H1 (cell line): ENCODE measurements around the gene PHETA1. TPM values are rescaled to one million over a fixed set of nuclear protein-coding genes. Genes with fewer than 3 reads are reported as not detected.

Experiments
- CTCF ChIA-PET: fragments of 300-600 bp; sonication (Branson Sonifier 250); formaldehyde crosslinking; loops from one replicate; lab custom pipeline; 2021; ENCODE audit not compliant: partially characterized antibody; lab: Charles Lee
- POLR2A ChIA-PET: fragments of 300-600 bp; sonication (Branson Sonifier 250); formaldehyde crosslinking; loops from one replicate; lab custom pipeline; 2021; ENCODE audit warnings: inconsistent platforms; ENCODE audit not compliant: partially characterized antibody; lab: Charles Lee
- DNase-seq, 2 experiments: peaks; one replicate each; pipeline versions ENCODE4 v3.0.0 to v3.0.0-alpha.2; 2010 to 2022; ENCODE audit warnings: low spot score in 2 of 2, low read depth in 1 of 2, mixed read lengths in 1 of 2
- FAIRE-seq: peaks from 2 replicates; lab custom pipeline; 2011; peaks lifted over from hg19 to GRCh38; lab: Jason Lieb, UNC
- H2AFZ ChIP-seq: 2 replicates; pipeline ENCODE4 v1.8.1; 2012; ENCODE audit warnings: low read length, inconsistent platforms
- H2AK5ac ChIP-seq: 2 replicates; pipeline ENCODE4 v1.6.1; 2013; ENCODE audit warnings: low read depth, low read length
- H2BK120ac ChIP-seq: replicated peaks from 2 replicates; pipeline ENCODE3; 2013; ENCODE audit warnings: low read depth, low read length, inconsistent platforms
- H2BK12ac ChIP-seq: 2 replicates; pipeline ENCODE4 v1.6.1; 2013; ENCODE audit warnings: low read depth, low read length
- H2BK15ac ChIP-seq: 2 replicates; pipeline ENCODE4 v1.6.1; 2013; ENCODE audit warnings: low read length
- H2BK20ac ChIP-seq: 2 replicates; pipeline ENCODE4 v1.6.1; 2013; ENCODE audit warnings: low read length
- H2BK5ac ChIP-seq: 2 replicates; pipeline ENCODE4 v1.6.1; 2013; ENCODE audit warnings: low read depth, low read length
- H3K14ac ChIP-seq: 2 replicates; pipeline ENCODE4 v1.6.1; 2013; ENCODE audit warnings: inconsistent platforms; ENCODE audit not compliant: insufficient read length
- H3K18ac ChIP-seq: 2 replicates; pipeline ENCODE4 v1.6.1; 2013; ENCODE audit warnings: low read length; ENCODE audit errors: extremely low read depth
- H3K23ac ChIP-seq: 2 replicates; pipeline ENCODE4 v1.6.1; 2013; ENCODE audit warnings: inconsistent platforms; ENCODE audit not compliant: insufficient read length
- H3K23me2 ChIP-seq: 2 replicates; pipeline ENCODE4 v1.6.1; 2013; ENCODE audit warnings: low read depth, low read length
- H3K27ac ChIP-seq: 2 replicates; pipeline ENCODE4 v1.6.1; 2011; ENCODE audit warnings: low read depth, low read length, inconsistent platforms
- H3K27me3 ChIP-seq, 4 experiments: replicated peaks in 1 of 4; 1 replicate in 1 of 4; 2 replicates in 3 of 4; pipeline versions ENCODE4 v1.6.1 to v1.8.1; 2011 to 2013; ENCODE audit warnings: low read length in 3 of 4, mild to moderate bottlenecking in 3 of 4, inconsistent platforms in 2 of 4, mixed read lengths in 2 of 4, moderate library complexity in 1 of 4; ENCODE audit not compliant: control insufficient read depth in 3 of 4, insufficient read depth in 3 of 4; ENCODE audit errors: extremely low read depth in 1 of 4
- H3K36me3 ChIP-seq, 4 experiments: 2 replicates each; pipeline versions ENCODE4 v1.6.1 to v1.8.1; 2011 to 2013; ENCODE audit warnings: mild to moderate bottlenecking in 4 of 4, low read length in 3 of 4, moderate library complexity in 2 of 4, control low read depth in 1 of 4, inconsistent platforms in 1 of 4; ENCODE audit not compliant: insufficient read depth in 4 of 4, control insufficient read depth in 2 of 4
- H3K4ac ChIP-seq: replicated peaks from 2 replicates; pipeline ENCODE3; 2013; ENCODE audit warnings: low read length, low read depth, mixed read lengths, inconsistent platforms; ENCODE audit not compliant: insufficient read length
- H3K4me1 ChIP-seq, 4 experiments: replicated peaks in 1 of 4; 1 replicate in 1 of 4; 2 replicates in 3 of 4; pipeline versions ENCODE4 v1.6.1 to v1.8.1; 2011 to 2013; ENCODE audit warnings: low read length in 3 of 4, inconsistent platforms in 2 of 4, mixed read lengths in 1 of 4; ENCODE audit not compliant: insufficient read depth in 4 of 4, control insufficient read depth in 3 of 4
- H3K4me2 ChIP-seq, 2 experiments: 2 replicates each; pipeline versions ENCODE4 v1.6.1 to v1.8.1; 2011 to 2013; ENCODE audit warnings: low read depth in 2 of 2, low read length in 2 of 2, control low read depth in 1 of 2, inconsistent platforms in 1 of 2, mild to moderate bottlenecking in 1 of 2; ENCODE audit not compliant: insufficient read depth in 1 of 2
- H3K4me3 ChIP-seq, 4 experiments: fragments of 200-600, 300-600 bp in 1 of 4; sonication (generic), shearing (Covaris generic), sonication (Bioruptor Twin) in 1 of 4; 2 replicates each; pipeline versions ENCODE4 v1.5.1 to v1.8.1; 2011 to 2016; ENCODE audit warnings: low read length in 4 of 4, low read depth in 3 of 4, control low read depth in 2 of 4, inconsistent platforms in 2 of 4, mild to moderate bottlenecking in 2 of 4, mixed read lengths in 1 of 4, moderate library complexity in 1 of 4; ENCODE audit not compliant: insufficient read depth in 2 of 4; ENCODE audit errors: extremely low read depth in 1 of 4
- H3K56ac ChIP-seq: replicated peaks from 2 replicates; pipeline ENCODE3; 2013; ENCODE audit warnings: low read depth, mild to moderate bottlenecking, mixed read lengths, low read length, inconsistent platforms; ENCODE audit not compliant: insufficient read length
- H3K79me1 ChIP-seq: 2 replicates; pipeline ENCODE4 v1.6.1; 2013; ENCODE audit warnings: low read depth, low read length, control low read depth
- H3K79me2 ChIP-seq, 2 experiments: 2 replicates each; pipeline versions ENCODE4 v1.6.1 to v1.8.1; 2012 to 2013; ENCODE audit warnings: low read length in 2 of 2, mild to moderate bottlenecking in 2 of 2, inconsistent platforms in 1 of 2; ENCODE audit not compliant: insufficient read depth in 2 of 2, control insufficient read depth in 1 of 2
- H3K9ac ChIP-seq, 4 experiments: replicated peaks in 1 of 4; 1 replicate in 1 of 4; 2 replicates in 3 of 4; pipeline versions ENCODE4 v1.6.1 to v1.8.1; 2011 to 2013; ENCODE audit warnings: low read depth in 3 of 4, low read length in 3 of 4, control low read depth in 2 of 4, mild to moderate bottlenecking in 2 of 4, moderate library complexity in 2 of 4, inconsistent platforms in 1 of 4; ENCODE audit errors: extremely low read depth in 1 of 4
- H3K9me3 ChIP-seq, 2 experiments: 2 replicates each; pipeline versions ENCODE4 v1.6.1 to v1.8.1; 2012 to 2013; ENCODE audit warnings: mild to moderate bottlenecking in 2 of 2, moderate library complexity in 2 of 2, control low read depth in 1 of 2, inconsistent platforms in 1 of 2, low read depth in 1 of 2, low read length in 1 of 2, mixed read lengths in 1 of 2; ENCODE audit not compliant: insufficient read depth in 2 of 2
- H4K20me1 ChIP-seq, 2 experiments: replicated peaks in 1 of 2; 2 replicates each; pipeline versions ENCODE3 to v1.8.1; 2011 to 2013; ENCODE audit warnings: inconsistent platforms in 2 of 2, low read length in 2 of 2, mild to moderate bottlenecking in 1 of 2; ENCODE audit not compliant: insufficient read depth in 2 of 2, control insufficient read depth in 1 of 2
- H4K5ac ChIP-seq: 2 replicates; pipeline ENCODE4 v1.6.1; 2013; ENCODE audit warnings: low read length, low read depth, mixed read lengths, inconsistent platforms; ENCODE audit not compliant: insufficient read length
- H4K8ac ChIP-seq: 2 replicates; pipeline ENCODE4 v1.8.0; 2013; ENCODE audit warnings: mild to moderate bottlenecking, moderate library complexity, low read length, inconsistent platforms; ENCODE audit not compliant: insufficient read depth; ENCODE audit errors: extremely low read depth
- H4K91ac ChIP-seq: replicated peaks from 2 replicates; pipeline ENCODE3; 2013; ENCODE audit warnings: low read length, mixed read lengths, inconsistent platforms; ENCODE audit not compliant: insufficient read length
- BACH1 ChIP-seq: IDR thresholded peaks from 2 replicates; pipeline ENCODE4 v1.6.1; 2012; ENCODE audit warnings: low read length, improper control_type of control experiment
- CBX8 ChIP-seq: fragments of 300-800, 300-1000 bp; sonication (generic); IDR thresholded peaks from 2 replicates; pipeline ENCODE4 v1.7.1; 2016; ENCODE audit warnings: low read depth, low read length, borderline replicate concordance
- CEBPB ChIP-seq: IDR thresholded peaks from 2 replicates; pipeline ENCODE4 v1.6.1; 2012; ENCODE audit warnings: low read depth, low read length
- CTBP2 ChIP-seq: IDR thresholded peaks from 2 replicates; pipeline ENCODE4 v1.7.0; 2011; ENCODE audit warnings: borderline replicate concordance, mild to moderate bottlenecking, moderate library complexity, mixed read lengths, low read length; ENCODE audit not compliant: insufficient read depth, insufficient read length
- FOSL1 ChIP-seq: IDR thresholded peaks from 2 replicates; pipeline ENCODE4 v1.6.1; 2011; ENCODE audit warnings: mild to moderate bottlenecking, low read depth, low read length, moderate library complexity; ENCODE audit not compliant: insufficient read depth
- GTF2F1 ChIP-seq: IDR thresholded peaks from 2 replicates; pipeline ENCODE4 v1.6.1; 2012; ENCODE audit warnings: low read depth, low read length, improper control_type of control experiment, borderline replicate concordance
- KDM4A ChIP-seq: IDR thresholded peaks from one replicate; pipeline ENCODE4 v1.7.1; 2012; ENCODE audit warnings: low read depth, mild to moderate bottlenecking, moderate library complexity, low read length, inconsistent platforms; ENCODE audit not compliant: severe bottlenecking
- NRF1 ChIP-seq: IDR thresholded peaks from 2 replicates; pipeline ENCODE4 v1.6.1; 2011; ENCODE audit warnings: mild to moderate bottlenecking, low read depth, low read length, improper control_type of control experiment
- RAD21 ChIP-seq, 2 experiments: IDR thresholded peaks in 1 of 2; conservative IDR thresholded peaks in 1 of 2; 2 replicates each; pipeline ENCODE4 v1.6.1; 2011; ENCODE audit warnings: low read depth in 2 of 2, low read length in 2 of 2, improper control_type of control experiment in 1 of 2, inconsistent platforms in 1 of 2, mild to moderate bottlenecking in 1 of 2, moderate library complexity in 1 of 2
- RBBP5 ChIP-seq: IDR thresholded peaks from 2 replicates; pipeline ENCODE4 v1.7.1; 2012; ENCODE audit warnings: low read depth, mild to moderate bottlenecking, inconsistent platforms, low read length, moderate library complexity, borderline replicate concordance
- SP1 ChIP-seq: IDR thresholded peaks from 2 replicates; pipeline ENCODE4 v1.6.1; 2011; ENCODE audit warnings: low read depth, low read length
- SRF ChIP-seq: IDR thresholded peaks from 2 replicates; pipeline ENCODE4 v1.6.1; 2011; ENCODE audit warnings: mild to moderate bottlenecking, low read depth, low read length, moderate library complexity
- SUZ12 ChIP-seq: fragments of 200-600 bp; sonication (generic); IDR thresholded peaks from 2 replicates; pipeline ENCODE4 v1.6.1; 2012; ENCODE audit warnings: mild to moderate bottlenecking, inconsistent platforms, low read length, moderate library complexity, mixed read lengths
- WGBS, 2 experiments: shearing (Covaris generic) in 1 of 2; methylation state at CpG; one replicate each; pipeline versions ENCODE4 v1.1.6 to v1.1.7; 2013 to 2015; ENCODE audit warnings: low lambda C conversion rate in 2 of 2, mixed read lengths in 2 of 2, inconsistent platforms in 1 of 2, low coverage in 1 of 2, missing lambda C conversion rate in 1 of 2; ENCODE audit not compliant: insufficient replicate concordance in 2 of 2, insufficient coverage in 1 of 2, insufficient read length in 1 of 2; ENCODE audit errors: extremely low coverage in 1 of 2, missing lambda C conversion rate in 1 of 2; 5-methylcytosine and 5-hydroxymethylcytosine counted together
- polyA plus RNA-seq, 7 experiments: library from polyadenylated mRNA; depleted of rRNA in 3 of 7; stranded (reverse) in 5 of 7; unstranded in 2 of 7; fragments of >200 nt in 5 of 7; fragments of 200-250 nt in 2 of 7; gene quantifications; 1 replicate in 5 of 7; 2 replicates in 1 of 7; 4 replicates in 1 of 7; pipeline versions ENCODE4 v1.2.1 to v1.2.3, GENCODE V29; 2011 to 2013; ENCODE audit warnings: missing spikeins in 2 of 7, mixed read lengths in 2 of 7
- total RNA-seq: library from RNA; stranded (reverse); fragmentation: NEBNext Ultra II Directional; extraction: Animal tissue kit (Norgen Biotek cat#: 25700); gene quantifications from 2 replicates; pipeline ENCODE4 v1.2.1, GENCODE V29; 2021

Gene PHETA1
- total and polyA plus RNA-seq, 2 of the 8 experiments (the other 6 are each of a cell fraction or from before 2014, with no cell fraction given): 5.2 to 12.3 TPM

GRCh38 chr12:111319600-111320257, 49.2 kb downstream of the PHETA1 start:
- TF ChIP-seq CEBPB (no peak), GTF2F1 (no peak), KDM4A (no peak), SUZ12 (no peak), CTBP2 (no peak), SP1 (no peak), CBX8 (no peak), RAD21 (IDR thresholded peaks at IDR 0.05 in 1 of 2, conservative IDR thresholded peaks at IDR 0.05 in 1 of 2; ENCODE audit: low read depth in 2 of 2, low read length in 2 of 2) (no peak), SRF (no peak), NRF1 (no peak), FOSL1 (no peak), RBBP5 (no peak), BACH1 (no peak)
- TF ChIP-seq, all 59 proteins: peak for 0
- POLR2A ChIA-PET: no interaction called here

More at GRCh38 chr12:111319600-111320257, 49.2 kb downstream of the PHETA1 start:
- Histone ChIP-seq H3K79me1 (no peaks in the 10 kb centered on the region), H3K4ac (no peak overlapping the region), H3K9ac (no peak overlapping the region), H3K56ac (no peak overlapping the region), H3K36me3 (peaks cover 0 to 7% (median 0%) of the 10 kb centered on the region in 4 experiments; a peak in 1 of 8 replicates), H2BK5ac (no peak overlapping the region), H4K8ac (no peak overlapping the region), H3K4me3 (no peak overlapping the region), H3K79me2 (no peaks in the 10 kb centered on the region), H3K18ac (no peak overlapping the region), H2BK120ac (no peak overlapping the region), H3K9me3 (no peaks in the 10 kb centered on the region), H2BK15ac (no peak overlapping the region), H3K4me2 (no peak overlapping the region), H3K4me1 (no peaks in the 10 kb centered on the region), H2AFZ (no peak overlapping the region), H2BK20ac (no peak overlapping the region), H2BK12ac (no peak overlapping the region), H2AK5ac (no peak overlapping the region), H4K91ac (no peak overlapping the region), H3K27ac (no peak overlapping the region), H4K20me1 (no peaks in the 10 kb centered on the region), H3K14ac (no peak overlapping the region), H4K5ac (no peak overlapping the region), H3K27me3 (no peaks in the 10 kb centered on the region), H3K23me2 (no peaks in the 10 kb centered on the region), H3K23ac (no peak overlapping the region)
- 93% methylated on average over 30 of the region's 32 CpGs; no CpG with 5 or more reads in 1 of the 2 experiments for WGBS, 2 experiments
- CTCF ChIA-PET: interaction anchor here (0.6 kb wide), 1 partner anchor 7 kb away, joined by 5 read pairs; no protein-coding TSS in a partner anchor
- DNase-seq (no peak), FAIRE-seq (no peak)
